HUDEP-2 (cell line): ENCODE data around the gene RNF14.
A peak's percentile ranks its signal among the peaks of the same experiment; 100 is the strongest.

ENCODE experiments used
- DNase-seq, 76 experiments: peaks; one replicate each; lab custom pipeline; 2025; ENCODE audit not compliant: unreplicated experiment in 76 of 76; lab: John Stamatoyannopoulos, UW

Gene RNF14

DNA sequence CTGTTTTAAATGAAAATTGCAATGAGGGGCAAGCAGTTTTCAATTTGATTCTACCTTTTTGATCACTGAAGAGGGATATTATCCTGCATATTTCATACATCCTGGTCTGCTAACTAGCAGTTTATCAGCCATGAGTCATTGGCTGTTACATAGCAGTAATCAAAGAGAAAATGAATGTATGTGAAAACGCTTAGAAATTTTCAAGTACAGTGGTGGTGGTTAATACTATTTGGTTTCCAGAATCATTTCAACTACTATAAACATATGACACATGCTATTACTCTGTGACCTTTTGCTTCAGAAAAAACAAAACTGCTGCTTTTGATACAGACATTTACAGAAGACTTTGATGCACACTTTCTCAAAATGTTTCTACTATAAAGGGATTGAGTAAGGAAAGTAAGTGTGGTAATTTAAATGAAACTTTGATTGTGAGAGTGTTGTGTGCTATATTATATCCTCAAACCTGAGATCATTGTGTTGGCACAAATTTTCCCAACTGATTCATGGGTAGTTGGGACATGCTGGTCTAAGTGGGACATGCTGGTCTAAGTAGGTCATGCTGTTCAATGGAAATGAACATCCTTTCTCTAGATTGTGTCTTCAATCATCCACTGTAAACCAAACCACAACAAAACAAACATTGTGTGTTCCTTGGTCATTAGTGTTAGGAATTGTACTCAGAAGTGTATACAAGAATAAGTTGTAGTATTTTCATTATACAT lies 5.1 kb downstream of the RNF14 start:
- DNase-seq: no peak

DNA sequence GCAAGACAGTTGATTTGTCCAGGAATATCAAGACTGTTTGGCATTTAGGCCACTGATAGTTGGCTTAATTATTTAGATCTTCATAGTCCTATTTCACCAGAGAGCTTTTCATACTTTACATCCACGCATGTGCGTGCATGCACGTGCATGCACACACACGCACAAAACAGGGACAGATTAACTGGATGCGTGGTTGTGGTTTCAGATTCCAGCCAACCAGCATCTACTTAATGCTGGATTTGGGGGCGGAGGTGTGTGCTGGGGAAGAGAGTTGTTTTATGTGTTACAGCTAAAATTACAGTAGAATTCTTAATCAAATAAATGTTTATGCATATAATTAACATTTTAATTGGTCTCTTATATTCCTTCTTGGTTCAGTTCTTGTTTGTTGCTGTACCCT lies 7.3 kb downstream of the RNF14 start:
- no peak for DNase-seq

DNA sequence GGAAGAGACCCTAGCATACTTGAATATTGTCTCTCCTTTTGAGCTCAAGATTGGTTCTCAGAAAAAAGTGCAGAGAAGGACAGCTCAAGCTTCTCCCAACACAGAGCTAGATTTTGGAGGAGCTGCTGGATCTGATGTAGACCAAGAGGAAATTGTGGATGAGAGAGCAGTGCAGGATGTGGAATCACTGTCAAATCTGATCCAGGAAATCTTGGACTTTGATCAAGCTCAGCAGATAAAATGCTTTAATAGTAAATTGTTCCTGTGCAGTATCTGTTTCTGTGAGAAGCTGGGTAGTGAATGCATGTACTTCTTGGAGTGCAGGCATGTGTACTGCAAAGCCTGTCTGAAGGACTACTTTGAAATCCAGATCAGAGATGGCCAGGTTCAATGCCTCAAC lies 9.5 kb downstream of the RNF14 start:
- DNase-seq: no peak

DNA sequence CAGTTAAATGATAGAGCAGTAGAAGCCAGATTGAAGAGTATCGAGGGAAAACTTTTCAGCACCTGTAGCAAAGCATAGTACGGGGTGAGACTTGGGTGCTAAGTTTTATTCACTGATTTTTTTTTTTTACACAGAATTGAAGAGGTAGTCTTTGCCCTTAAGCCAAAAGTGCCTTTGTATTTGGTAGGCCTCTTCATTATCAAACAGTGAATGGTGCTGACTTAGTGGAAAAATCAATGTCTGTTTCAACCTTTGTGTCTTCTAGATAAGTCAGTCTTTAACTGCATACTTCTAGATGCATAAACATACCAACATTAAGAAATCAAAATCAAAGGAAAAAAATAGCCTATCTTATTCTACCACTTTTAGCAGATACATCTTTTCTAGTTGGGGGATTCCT lies 13.7 kb downstream of the RNF14 start:
- no peak for DNase-seq

DNA sequence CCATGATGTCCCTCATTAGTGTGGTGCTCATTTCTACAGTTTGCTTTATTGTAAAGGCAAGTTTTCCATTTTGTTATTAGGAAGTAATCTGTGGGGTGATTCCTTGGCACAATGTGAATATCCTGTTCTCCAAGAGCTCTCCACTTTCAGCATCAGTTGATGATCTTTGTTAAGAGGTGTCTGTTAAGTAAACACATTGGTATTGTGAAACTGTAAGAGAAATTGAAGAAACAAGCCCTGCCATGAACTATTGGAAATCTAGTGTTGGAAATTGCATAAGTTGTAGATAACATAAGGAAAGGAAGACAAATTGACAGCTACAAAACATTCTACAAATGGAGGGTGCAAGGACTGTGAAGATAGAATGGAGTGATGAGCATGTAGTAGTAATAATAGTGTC lies 17.2 kb downstream of the RNF14 start:
- DNase-seq: no peak

DNA sequence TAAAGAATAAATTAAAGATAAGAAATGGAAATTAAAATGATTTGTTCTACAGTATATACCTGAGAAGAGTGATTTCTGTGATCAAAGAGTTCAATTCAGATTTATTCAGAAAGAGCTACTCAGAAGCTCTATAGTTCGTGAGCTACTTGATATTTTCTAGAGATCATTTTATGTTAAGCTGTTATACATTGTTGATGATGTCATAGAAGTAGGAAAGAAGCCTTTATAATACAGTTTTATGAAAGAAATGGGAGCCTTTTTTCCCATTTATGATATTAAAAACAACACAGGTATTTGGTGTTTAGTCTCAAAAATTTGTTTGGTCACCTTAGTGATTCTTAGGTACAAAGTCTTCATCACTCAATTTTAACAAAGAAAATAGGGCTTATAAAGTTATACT lies 20.8 kb downstream of the RNF14 start:
- DNase-seq: no peak

DNA sequence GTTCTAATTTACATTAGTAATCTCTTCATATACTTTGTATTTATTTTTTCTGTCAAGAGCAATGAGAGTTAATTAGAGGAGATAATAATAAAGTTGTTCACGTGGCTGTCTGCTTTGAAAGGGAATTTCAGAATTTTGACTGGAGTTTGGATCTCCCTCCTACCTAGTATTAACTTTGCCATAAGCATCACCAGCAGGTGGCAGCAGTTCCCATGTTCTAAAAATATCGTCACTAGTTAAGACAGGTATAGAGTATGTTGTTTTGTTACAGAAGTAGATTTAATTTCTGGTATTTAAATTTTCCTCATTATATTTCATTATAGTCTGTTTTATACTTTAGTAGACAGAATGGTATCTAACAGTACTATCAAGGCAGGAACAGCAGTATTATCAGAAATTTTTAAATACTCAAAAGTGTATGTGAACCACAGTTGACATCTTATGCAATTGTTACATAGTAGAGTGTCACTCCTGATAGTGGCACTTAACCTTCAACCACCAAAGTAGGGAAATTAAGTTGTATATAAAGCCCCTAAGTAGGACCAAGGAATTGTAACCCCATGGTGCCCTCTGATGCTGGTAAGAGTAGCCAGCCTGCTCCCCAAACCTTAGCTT lies 23.6 kb downstream of the RNF14 start:
- DNase-seq: peak in 58 of 76 experiments; percentile 6 to 70 (median 38)

DNA sequence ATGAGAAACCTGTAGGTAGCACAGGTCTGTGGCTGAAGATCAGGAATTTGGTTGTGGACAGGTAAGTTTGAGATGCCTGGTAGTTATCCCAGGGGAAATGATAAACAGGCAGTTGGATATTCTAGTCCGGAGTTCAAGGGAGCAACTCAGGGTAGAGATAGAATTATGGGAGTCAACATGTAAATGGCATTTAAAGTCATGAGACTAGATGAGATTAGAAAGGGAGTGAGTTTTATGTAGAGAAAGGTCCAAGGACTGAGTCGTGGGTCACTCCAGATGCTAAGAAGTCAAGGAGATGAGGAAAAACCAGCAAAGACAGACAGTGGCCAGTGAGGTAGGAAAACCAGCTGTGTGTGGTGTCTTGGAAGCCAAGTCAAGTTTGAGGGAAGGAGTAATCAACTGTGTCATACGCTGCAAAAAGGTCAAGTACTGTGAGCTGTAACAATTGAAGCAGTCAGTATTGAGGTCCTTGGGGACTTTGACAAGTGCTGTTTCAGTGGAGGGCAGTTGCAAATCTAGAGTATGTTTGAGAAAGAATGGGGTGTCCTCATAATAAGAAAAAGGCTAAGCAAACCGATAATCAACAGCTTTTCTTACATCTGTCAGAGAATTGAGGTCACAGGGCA lies 25.7 kb downstream of the RNF14 start:
- no peak for DNase-seq

DNA sequence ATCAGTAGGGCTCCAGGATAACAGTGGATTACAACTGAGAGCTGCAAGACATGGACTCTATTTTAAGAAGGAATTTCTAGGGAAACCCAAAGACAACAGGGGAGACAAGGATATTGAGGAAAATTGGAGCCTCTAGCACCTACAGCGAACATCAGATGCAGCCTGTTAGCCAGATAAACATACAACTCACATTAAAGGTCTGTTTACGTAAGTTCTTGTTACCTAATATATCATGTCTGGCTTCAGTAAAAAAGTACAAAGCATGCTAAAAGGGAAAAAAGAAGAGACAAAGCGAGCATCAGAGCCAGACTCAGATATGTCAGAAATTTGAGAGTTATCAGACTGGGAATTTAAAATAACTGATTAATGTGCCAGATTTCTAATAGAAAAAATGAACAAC lies 26.8 kb downstream of the RNF14 start:
- no peak for DNase-seq

DNA sequence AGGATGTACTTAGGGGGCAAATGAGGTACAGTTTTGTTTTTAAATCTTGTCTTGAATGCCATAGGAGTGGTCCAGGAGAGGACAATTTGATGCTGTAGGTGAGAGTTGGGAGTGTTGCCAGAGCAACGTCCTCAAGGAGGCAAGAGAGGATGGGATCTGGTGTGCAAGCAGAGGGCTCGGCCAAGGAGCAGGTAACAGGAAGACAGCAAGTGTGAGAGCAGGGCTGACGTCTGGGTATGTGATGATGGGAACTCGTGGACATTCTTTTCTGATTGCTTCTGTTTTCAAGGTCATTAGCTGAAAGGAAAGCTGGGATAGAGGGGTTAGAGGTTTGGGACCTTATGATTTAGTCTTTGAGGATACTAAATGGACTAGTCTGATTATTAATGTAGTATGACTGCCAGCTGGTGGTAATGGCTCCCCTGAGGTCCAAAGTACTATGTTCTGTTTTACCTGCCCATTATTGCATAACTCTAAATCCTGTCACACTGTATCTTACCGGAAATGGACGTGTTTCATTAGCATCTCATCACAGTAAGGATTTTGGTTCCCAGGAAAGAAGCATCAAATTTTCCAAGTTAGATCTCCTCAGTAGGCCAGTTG lies 28.6 kb downstream of the RNF14 start:
- DNase-seq: no peak

DNA sequence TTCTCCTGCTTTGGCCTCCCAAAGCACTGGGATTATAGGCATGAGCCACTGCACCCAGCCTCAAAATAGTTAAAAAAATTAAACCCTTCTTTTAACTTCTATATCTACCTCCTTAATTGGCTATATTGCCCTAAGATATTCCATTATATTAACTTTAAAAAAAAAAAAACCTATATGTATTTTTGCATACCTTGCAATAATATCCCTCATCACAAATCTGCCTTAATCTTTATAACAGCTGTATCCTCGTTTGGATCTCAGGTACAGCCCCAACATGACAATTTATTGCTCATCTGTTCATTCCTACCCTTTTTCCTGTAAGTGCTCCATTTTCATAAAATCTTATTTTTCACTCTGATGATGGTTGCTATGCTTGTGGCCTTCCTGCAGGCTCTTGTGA lies 31.3 kb downstream of the RNF14 start:
- no peak for DNase-seq

DNA sequence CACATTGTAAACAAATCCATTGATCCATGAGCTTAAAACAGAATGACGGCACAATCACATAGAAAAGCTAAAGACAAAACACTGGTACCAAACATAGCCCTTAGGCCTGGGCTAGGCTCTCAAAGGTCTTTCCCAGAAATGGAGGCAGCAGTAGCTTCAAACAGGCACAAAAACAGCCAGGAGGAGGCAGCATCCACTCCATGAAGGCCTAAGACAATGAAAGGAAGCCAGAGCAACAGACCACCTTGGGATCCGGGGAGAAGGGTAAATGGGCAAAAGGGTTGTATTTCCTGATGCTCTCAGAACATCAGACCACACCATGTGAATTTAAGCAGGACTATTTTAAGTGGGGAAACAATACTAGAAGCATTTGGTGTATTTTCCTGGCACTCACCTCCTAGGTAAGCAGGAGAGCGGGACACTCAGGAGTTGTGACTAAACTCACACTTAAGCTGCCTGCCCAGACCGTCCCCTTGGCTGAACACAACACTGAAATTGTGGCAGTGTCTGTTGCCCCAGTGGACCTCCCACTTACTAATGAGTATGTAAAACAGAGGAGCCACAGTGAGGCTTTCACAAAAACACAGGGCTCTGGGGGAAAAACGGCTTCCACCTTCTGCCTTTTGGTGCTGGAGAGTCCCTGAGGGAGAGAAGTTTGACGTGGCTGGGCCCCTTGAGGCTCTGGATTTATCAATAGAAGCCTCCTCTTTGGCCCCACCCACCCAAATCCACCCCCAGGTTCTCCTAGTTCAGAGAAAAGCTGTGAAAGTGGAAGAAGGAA lies 32.0 kb downstream of the RNF14 start:
- DNase-seq: peak in 9 of 76 experiments; percentile 3 to 23 (median 12)

DNA sequence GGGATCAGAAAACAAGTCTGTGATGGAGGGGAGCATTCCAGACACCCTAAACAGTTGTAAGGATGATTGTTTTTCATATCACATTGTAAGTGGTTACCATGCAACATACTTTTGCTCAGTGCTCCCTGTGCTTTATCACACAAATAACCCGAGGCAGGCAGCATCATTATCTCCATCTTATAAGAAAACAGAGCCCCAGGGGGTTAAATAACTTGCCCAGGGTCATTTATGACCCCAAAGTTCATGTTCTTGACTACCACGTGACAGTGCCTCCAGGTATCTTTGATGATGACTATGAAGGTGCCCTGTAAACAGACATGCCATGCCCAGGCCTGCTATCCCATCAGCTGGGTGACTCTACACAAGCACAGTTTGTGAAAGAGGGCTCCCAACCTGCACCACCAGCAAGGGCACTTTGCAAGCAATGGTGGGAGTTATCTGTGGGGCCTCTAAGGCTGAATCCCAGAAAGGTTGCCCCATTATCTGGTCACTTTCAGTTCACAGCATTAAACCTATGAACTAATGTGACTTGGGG lies 34.4 kb downstream of the RNF14 start:
- DNase-seq: no peak

DNA sequence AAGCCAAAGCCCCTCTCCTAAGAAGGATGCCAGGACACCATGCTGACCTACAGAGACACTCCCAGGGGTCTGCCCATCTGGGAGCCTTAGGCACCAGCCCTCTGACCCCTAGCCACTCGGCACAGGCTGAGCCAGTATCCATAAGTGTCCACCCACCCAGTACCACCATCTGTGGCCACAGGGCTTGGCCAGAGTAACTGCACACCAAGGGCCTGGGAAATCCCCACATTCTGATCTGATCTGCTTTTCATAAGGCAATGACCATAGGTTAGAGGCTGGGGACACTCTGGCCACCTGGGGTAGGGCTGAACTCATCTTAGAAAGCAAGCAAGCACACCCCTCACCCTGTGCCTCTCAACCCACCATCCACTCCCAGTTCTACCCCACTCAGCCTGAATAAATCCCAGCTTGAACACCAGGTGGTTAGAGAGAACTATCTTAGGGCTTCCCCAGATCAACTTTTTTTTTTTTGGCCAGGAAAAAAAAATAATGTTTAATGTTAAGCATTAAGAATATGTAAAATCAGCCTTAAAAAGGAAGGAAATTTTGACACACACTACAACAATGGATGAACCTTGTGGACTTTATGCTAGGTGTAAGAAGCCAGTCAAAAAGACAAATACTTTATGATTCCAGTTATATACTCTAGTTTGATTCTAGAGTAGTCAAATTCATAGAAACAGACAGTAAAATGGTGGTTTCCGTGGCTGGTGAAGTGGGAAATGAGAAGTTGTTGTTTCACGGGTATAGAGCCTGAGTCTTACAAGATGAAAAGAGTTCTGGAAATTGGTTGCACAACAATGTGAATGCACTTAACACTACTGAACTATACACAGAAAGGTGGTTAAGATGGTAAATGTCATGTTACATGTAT lies 37.7 kb downstream of the RNF14 start:
- DNase-seq: no peak

DNA sequence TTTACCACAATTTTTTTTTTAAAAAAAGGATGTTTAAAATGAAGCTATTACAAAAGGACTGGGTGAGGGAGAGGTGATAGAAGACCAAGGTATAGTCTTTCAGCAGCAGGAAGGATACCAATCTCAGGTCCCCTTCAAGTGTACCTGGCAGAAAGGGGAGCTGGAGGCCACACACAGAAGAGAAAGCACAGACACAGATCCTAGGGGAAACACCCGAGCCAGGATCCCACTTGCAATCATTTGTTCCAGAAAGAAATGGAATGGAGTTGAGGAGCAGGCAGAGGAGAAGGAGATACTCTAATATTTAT lies 38.3 kb downstream of the RNF14 start:
- no peak for DNase-seq

DNA sequence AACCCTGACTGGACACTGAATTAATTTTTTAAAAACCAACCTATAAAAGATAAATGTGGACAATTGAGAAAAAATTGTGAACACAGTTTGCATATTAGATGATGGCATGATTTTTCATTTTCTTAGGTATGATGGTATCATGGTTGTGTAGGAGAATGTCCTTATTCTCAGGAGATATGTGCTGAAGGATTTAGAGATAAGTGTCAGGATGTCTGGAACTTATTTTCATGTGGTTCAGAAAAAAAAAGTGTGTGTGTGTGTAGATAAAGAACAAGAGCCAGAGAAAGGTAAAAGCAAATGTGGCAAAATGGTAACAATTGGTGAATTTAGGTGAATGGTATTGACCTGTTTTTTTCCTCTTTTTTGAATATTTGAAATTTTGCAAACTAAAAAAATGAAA lies 39.9 kb downstream of the RNF14 start:
- no peak for DNase-seq

DNA sequence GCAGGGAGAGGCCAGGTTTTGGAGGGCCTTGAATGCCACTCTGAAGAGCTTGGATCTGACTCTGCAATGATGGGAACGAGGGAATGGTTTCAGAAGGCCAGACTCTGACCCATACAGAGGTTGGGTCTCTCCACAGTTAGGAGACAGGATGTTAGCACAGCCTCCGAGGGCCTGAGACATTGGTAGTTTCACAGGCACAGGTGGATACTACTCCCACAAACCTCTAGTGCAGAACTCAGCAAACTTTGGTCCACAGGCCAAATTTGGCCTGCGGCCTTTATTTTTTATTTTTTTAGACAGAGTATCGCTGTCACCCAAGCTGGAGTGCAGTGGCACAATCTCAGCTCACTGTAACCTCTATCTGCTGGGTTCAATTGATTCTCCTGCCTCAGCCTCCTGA lies 41.0 kb downstream of the RNF14 start:
- DNase-seq: no peak

DNA sequence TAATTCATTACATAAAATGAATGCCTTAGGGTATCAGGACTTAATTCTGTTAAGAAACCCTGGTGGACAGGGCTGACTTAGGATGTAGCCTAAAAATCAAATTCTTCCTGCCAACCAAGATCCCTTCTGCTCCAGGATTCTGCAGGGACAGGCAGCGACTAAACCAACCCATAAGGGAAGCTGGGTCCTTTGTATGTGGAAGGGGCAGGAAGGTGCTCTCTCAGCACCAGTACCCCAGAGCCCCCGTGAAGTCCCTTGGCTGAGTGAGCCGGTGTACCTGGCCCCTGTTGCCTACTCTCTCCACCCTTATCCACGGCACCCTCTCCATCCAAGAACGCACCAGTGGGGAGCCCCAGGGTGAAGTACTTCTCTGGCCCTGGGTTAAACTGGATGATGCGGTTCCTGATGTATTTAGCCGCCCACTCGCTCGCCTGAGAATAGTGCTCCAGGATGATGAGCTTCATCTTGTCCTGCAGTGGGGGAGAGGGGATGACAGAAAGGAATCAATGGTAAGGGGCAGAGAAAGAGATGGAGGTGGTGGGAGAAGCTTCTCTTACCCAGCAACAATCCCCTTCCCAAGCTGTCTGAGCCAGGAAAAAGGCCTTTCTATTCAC lies 42.8 kb downstream of the RNF14 start:
- no peak for DNase-seq

DNA sequence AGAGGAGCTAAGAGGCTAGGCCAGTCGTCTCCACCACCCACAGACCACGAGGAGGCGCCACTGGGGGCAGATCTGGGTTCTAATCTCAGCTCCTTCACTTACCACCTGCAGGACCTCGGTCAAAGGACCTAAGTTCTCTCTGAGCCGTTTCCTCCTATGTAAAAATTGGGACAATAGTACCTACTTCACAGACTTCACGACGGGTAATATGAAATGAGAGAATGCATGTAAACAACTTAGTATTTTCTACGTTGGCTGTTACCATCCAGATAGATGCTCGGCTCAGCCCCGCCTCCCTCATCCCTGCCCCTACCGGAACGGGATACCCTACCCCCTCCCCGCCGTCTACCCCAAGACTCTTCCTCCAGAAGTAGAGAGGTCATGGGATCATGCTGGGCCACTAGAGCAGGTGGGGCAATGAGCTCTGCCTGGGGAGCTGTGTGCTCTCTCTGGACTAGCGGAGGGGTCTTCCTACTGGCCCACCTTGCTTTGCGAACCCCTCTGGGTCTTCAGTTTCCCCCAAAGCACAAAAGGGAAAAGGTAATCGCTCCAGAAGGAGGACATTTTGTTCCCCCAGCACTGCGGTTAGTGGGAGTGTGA lies 43.4 kb downstream of the RNF14 start:
- DNase-seq: peak in 62 of 76 experiments; percentile 4 to 64 (median 47)
